ENCODE data around the gene ZNF418. TPM values are rescaled to one million over a fixed set of nuclear protein-coding genes. Genes with fewer than 3 reads are reported as not detected.
A peak's percentile ranks its signal among the peaks of the same experiment; 100 is the strongest.

The ZNF418 gene
- total and polyA plus RNA-seq, 2 of the 13 experiments (the other 11 are each of a cell fraction or from before 2014, with no cell fraction given), result 0.07 to 0.27 TPM

GRCh38 chr19:57947419-57948134 lies 12.4 kb upstream of the ZNF418 start, which contains the start of gene ZNF256 (continued):
- TF ChIP-seq POLR2AphosphoS5 (IDR thresholded peaks at IDR 0.05; ENCODE audit: low read depth, low read length), result peak; percentile 56
- TF ChIP-seq TEAD3 (CRISPR knock-in tag; optimal IDR thresholded peaks at IDR 0.05; ENCODE audit: borderline replicate concordance), result no peak
- TF ChIP-seq ZEB1 (IDR thresholded peaks at IDR 0.05; ENCODE audit: insufficient replicate concordance, low read depth), result no peak
- no peak for TF ChIP-seq LRRFIP1 (CRISPR knock-in tag; conservative IDR thresholded peaks at IDR 0.05)
- peak; percentile 51 for TF ChIP-seq ZNF609 (CRISPR knock-in tag; IDR thresholded peaks at IDR 0.05; ENCODE audit: borderline replicate concordance)
- TF ChIP-seq ZNF605 (CRISPR knock-in tag; IDR thresholded peaks at IDR 0.05), result peak; percentile 80; the same call in 1 of the 2 replicates
- TF ChIP-seq HNRNPH1 (optimal IDR thresholded peaks at IDR 0.05; ENCODE audit: low read depth, low read length), result no peak
- no peak for TF ChIP-seq SMAD3 (CRISPR knock-in tag; IDR thresholded peaks at IDR 0.05)
- TF ChIP-seq ZIK1 (CRISPR knock-in tag; IDR thresholded peaks at IDR 0.05; ENCODE audit: borderline replicate concordance, low read depth), result no peak
- peak; percentile 20 for TF ChIP-seq HNF4A (CRISPR knock-in tag; IDR thresholded peaks at IDR 0.05)
- TF ChIP-seq JARID2 (CRISPR knock-in tag; IDR thresholded peaks at IDR 0.05; ENCODE audit: insufficient replicate concordance), result no peak
- no peak for TF ChIP-seq RBM39 (IDR thresholded peaks at IDR 0.05; ENCODE audit: low read depth, low read length, poor library complexity, severe bottlenecking)
- peak; percentile 93 for TF ChIP-seq ZBTB7A (CRISPR knock-in tag; IDR thresholded peaks at IDR 0.05)
- TF ChIP-seq ZNF724P (CRISPR knock-in tag; IDR thresholded peaks at IDR 0.05; ENCODE audit: borderline replicate concordance), result no peak
- no peak for TF ChIP-seq REL (CRISPR knock-in tag; conservative IDR thresholded peaks at IDR 0.05)
- TF ChIP-seq ZNF775 (CRISPR knock-in tag; IDR thresholded peaks at IDR 0.05; ENCODE audit: borderline replicate concordance), result no peak
- TF ChIP-seq, protein P1, sequence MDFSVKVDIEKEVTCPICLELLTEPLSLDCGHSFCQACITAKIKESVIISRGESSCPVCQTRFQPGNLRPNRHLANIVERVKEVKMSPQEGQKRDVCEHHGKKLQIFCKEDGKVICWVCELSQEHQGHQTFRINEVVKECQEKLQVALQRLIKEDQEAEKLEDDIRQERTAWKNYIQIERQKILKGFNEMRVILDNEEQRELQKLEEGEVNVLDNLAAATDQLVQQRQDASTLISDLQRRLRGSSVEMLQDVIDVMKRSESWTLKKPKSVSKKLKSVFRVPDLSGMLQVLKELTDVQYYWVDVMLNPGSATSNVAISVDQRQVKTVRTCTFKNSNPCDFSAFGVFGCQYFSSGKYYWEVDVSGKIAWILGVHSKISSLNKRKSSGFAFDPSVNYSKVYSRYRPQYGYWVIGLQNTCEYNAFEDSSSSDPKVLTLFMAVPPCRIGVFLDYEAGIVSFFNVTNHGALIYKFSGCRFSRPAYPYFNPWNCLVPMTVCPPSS (IDR thresholded peaks at IDR 0.05), result no peak
- 0 out of 2 replicates have a peak, but pooled peaks have one; percentile 34 for TF ChIP-seq ZNF232 (CRISPR knock-in tag; IDR thresholded peaks at IDR 0.05; ENCODE audit: borderline replicate concordance)
- peak; percentile 69; the same call in 1 of the 2 replicates for TF ChIP-seq YEATS4 (CRISPR knock-in tag; IDR thresholded peaks at IDR 0.05; ENCODE audit: borderline replicate concordance)
- no peak for TF ChIP-seq JUNB (CRISPR knock-in tag; IDR thresholded peaks at IDR 0.05; ENCODE audit: borderline replicate concordance)

Measured in HepG2 (cell line).